ENCODE results near the gene TSTD2. TPM values are rescaled to one million over a fixed set of nuclear protein-coding genes. Genes with fewer than 3 reads are reported as not detected.
"Not testable (repeated sequence)": the region's sequence is repeated elsewhere in the genome, so short reads cannot be mapped to it uniquely, and the experiment has no call there.

TSTD2 gene
- polyA plus RNA-seq, 3 donors = 1.2 to 11.4 (median 2.4) TPM

DNA sequence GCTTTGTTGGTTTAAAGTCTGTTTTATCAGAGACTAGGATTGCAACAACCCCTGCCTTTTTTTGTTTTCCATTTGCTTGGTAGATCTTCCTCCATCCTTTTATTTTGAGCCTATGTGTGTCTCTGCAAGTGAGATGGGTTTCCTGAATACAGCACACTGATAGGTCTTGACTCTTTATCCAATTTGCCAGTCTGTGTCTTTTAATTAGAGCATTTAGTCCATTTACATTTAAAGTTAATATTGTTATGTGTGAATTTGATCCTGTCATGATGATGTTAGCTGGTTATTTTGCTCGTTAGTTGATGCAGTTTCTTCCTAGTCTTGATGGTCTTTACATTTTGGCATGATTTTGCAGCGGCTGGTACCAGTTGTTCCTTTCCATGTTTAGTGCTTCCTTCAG is 48.4 kb downstream of the TSTD2 start:
- H3K4me1 ChIP-seq (ENCODE audit: control insufficient read depth in 1 of 2, insufficient read depth in 2 of 2, low read length in 2 of 2); H3K4me2 ChIP-seq (replicated peaks; ENCODE audit: extremely low read depth, low read length, poor library complexity, severe bottlenecking); H3K9me3 ChIP-seq (replicated peaks in 1 of 2; ENCODE audit: control insufficient read depth in 1 of 2, insufficient read depth in 1 of 2, low read length in 2 of 2); H3K36me3 ChIP-seq (replicated peaks in 1 of 2; ENCODE audit: control insufficient read depth in 1 of 2, insufficient read depth in 2 of 2, low read length in 2 of 2); H2AFZ ChIP-seq (ENCODE audit: insufficient read depth, low read depth, low read length, poor library complexity, severe bottlenecking); H3K4me1 Mint-ChIP-seq; H3K79me2 ChIP-seq (ENCODE audit: insufficient read depth, low read length); intact Hi-C loops (cut with micrococcal nuclease); H4K20me1 ChIP-seq (ENCODE audit: insufficient read depth, low read length); H3K27ac ChIP-seq (ENCODE audit: low read depth in 1 of 2, low read length in 2 of 2); H3K36me3 Mint-ChIP-seq; H3K4me3 Mint-ChIP-seq; H3K27ac Mint-ChIP-seq; H3K4me3 ChIP-seq (replicated peaks in 1 of 3; ENCODE audit: low read depth in 2 of 3, low read length in 3 of 3); H3K27me3 ChIP-seq (ENCODE audit: control insufficient read depth in 2 of 2, insufficient read depth in 2 of 2, low read length in 2 of 2); H3K27me3 Mint-ChIP-seq (ENCODE audit: low read depth in 3 of 3); H3K9ac ChIP-seq (ENCODE audit: insufficient read depth, low read length, poor library complexity, severe bottlenecking); DNase-seq; H3K9me3 Mint-ChIP-seq: not testable (repeated sequence)
- no CpG with 5 or more reads among the region's 2 CpGs for WGBS (ENCODE audit: insufficient coverage)

DNA sequence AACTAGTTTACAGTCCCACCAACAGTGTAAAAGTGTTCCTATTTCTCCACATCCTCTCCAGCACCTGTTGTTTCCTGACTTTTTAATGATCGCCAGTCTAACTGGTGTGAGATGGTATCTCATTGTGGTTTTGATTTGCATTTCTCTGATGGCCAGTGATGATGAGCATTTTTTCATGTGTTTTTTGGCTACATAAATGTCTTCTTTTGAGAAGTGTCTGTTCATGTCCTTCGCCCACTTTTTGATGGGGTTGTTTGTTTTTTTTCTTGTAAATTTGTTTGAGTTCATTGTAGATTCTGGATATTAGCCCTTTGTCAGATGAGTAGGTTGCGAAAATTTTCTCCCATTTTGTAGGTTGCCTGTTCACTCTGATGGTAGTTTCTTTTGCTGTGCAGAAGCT is 51.6 kb downstream of the TSTD2 start:
- intact Hi-C loops (cut with micrococcal nuclease); H3K4me1 Mint-ChIP-seq: not testable (repeated sequence)

DNA sequence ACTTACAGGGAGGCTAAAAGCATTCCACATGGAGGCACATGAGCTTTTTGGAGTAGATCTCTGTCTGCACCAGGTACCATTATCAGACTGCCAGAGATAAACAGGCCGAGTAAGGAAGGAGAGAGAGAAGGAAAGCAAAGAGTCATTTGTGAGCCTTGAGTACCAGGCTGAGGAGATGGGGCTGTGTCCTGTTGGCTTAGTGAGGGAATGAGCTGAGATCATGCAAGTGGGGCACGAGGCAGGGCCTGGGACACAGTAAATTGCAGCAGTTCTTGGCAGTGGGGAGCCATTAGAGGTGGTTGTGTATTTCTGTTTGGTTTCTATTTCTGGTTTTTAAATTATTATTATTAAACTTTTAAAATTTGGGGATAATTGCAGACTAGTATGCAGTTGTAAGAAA is 53.3 kb downstream of the TSTD2 start:
- no peak overlapping the region for H3K4me3 Mint-ChIP-seq
- no peak overlapping the region for H2AFZ ChIP-seq (ENCODE audit: insufficient read depth, low read depth, low read length, poor library complexity, severe bottlenecking)
- H3K36me3 ChIP-seq (replicated peaks in 1 of 2; ENCODE audit: control insufficient read depth in 1 of 2, insufficient read depth in 2 of 2, low read length in 2 of 2) = no peaks in the 10 kb centered on the region
- H3K4me3 ChIP-seq (replicated peaks in 1 of 3; ENCODE audit: low read depth in 2 of 3, low read length in 3 of 3) = no peak overlapping the region
- H3K9me3 Mint-ChIP-seq = no peaks in the 10 kb centered on the region
- H3K27me3 ChIP-seq (ENCODE audit: control insufficient read depth in 2 of 2, insufficient read depth in 2 of 2, low read length in 2 of 2) = no peaks in the 10 kb centered on the region
- H4K20me1 ChIP-seq (ENCODE audit: insufficient read depth, low read length) = no peaks in the 10 kb centered on the region
- no peaks in the 10 kb centered on the region for H3K36me3 Mint-ChIP-seq
- H3K4me2 ChIP-seq (replicated peaks; ENCODE audit: extremely low read depth, low read length, poor library complexity, severe bottlenecking) = no peak overlapping the region
- intact Hi-C loops (cut with micrococcal nuclease) = no loop called here
- H3K9me3 ChIP-seq (replicated peaks in 1 of 2; ENCODE audit: control insufficient read depth in 1 of 2, insufficient read depth in 1 of 2, low read length in 2 of 2) = no peaks in the 10 kb centered on the region
- no peak overlapping the region for H3K9ac ChIP-seq (ENCODE audit: insufficient read depth, low read length, poor library complexity, severe bottlenecking)
- TF ChIP-seq, protein P1, sequence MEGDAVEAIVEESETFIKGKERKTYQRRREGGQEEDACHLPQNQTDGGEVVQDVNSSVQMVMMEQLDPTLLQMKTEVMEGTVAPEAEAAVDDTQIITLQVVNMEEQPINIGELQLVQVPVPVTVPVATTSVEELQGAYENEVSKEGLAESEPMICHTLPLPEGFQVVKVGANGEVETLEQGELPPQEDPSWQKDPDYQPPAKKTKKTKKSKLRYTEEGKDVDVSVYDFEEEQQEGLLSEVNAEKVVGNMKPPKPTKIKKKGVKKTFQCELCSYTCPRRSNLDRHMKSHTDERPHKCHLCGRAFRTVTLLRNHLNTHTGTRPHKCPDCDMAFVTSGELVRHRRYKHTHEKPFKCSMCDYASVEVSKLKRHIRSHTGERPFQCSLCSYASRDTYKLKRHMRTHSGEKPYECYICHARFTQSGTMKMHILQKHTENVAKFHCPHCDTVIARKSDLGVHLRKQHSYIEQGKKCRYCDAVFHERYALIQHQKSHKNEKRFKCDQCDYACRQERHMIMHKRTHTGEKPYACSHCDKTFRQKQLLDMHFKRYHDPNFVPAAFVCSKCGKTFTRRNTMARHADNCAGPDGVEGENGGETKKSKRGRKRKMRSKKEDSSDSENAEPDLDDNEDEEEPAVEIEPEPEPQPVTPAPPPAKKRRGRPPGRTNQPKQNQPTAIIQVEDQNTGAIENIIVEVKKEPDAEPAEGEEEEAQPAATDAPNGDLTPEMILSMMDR (IDR thresholded peaks at IDR 0.05) = no peak
- WGBS (ENCODE audit: insufficient coverage) = 100% methylated on average over 1 of the region's 2 CpGs
- H3K27ac Mint-ChIP-seq = no peak overlapping the region
- H3K4me1 Mint-ChIP-seq = peaks cover 15% of the 10 kb centered on the region
- peaks cover 0 to 9% (median 9%) of the 10 kb centered on the region in 3 donors for H3K27me3 Mint-ChIP-seq (ENCODE audit: low read depth in 3 of 3)
- H3K27ac ChIP-seq (ENCODE audit: low read depth in 1 of 2, low read length in 2 of 2) = no peak overlapping the region
- no peak for DNase-seq
- no peaks in the 10 kb centered on the region for H3K79me2 ChIP-seq (ENCODE audit: insufficient read depth, low read length)
- peaks cover 10 to 11% of the 10 kb centered on the region in 2 donors for H3K4me1 ChIP-seq (ENCODE audit: control insufficient read depth in 1 of 2, insufficient read depth in 2 of 2, low read length in 2 of 2)

More for the DNA sequence above, 51.6 kb downstream of the TSTD2 start:
- H3K4me3 ChIP-seq (replicated peaks in 1 of 3; ENCODE audit: low read depth in 2 of 3, low read length in 3 of 3); H3K9ac ChIP-seq (ENCODE audit: insufficient read depth, low read length, poor library complexity, severe bottlenecking); H3K4me3 Mint-ChIP-seq; H3K36me3 ChIP-seq (replicated peaks in 1 of 2; ENCODE audit: control insufficient read depth in 1 of 2, insufficient read depth in 2 of 2, low read length in 2 of 2); H4K20me1 ChIP-seq (ENCODE audit: insufficient read depth, low read length); H3K27me3 ChIP-seq (ENCODE audit: control insufficient read depth in 2 of 2, insufficient read depth in 2 of 2, low read length in 2 of 2); H3K27ac Mint-ChIP-seq; H2AFZ ChIP-seq (ENCODE audit: insufficient read depth, low read depth, low read length, poor library complexity, severe bottlenecking); DNase-seq; H3K27ac ChIP-seq (ENCODE audit: low read depth in 1 of 2, low read length in 2 of 2); H3K9me3 ChIP-seq (replicated peaks in 1 of 2; ENCODE audit: control insufficient read depth in 1 of 2, insufficient read depth in 1 of 2, low read length in 2 of 2); H3K36me3 Mint-ChIP-seq; H3K27me3 Mint-ChIP-seq (ENCODE audit: low read depth in 3 of 3); H3K4me1 ChIP-seq (ENCODE audit: control insufficient read depth in 1 of 2, insufficient read depth in 2 of 2, low read length in 2 of 2); H3K4me2 ChIP-seq (replicated peaks; ENCODE audit: extremely low read depth, low read length, poor library complexity, severe bottlenecking); H3K9me3 Mint-ChIP-seq; H3K79me2 ChIP-seq (ENCODE audit: insufficient read depth, low read length): not testable (repeated sequence)
- no CpG with 5 or more reads among the region's 3 CpGs for WGBS (ENCODE audit: insufficient coverage)
